GM23248 (cell line): ENCODE results near the gene PKP3. TPM values are rescaled to one million over a fixed set of nuclear protein-coding genes. Genes with fewer than 3 reads are reported as not detected.

Experiments used
- DNase-seq: peaks from one replicate; pipeline ENCODE4 v3.0.0-alpha.2; 2015
- H2AFZ ChIP-seq: fragments of 200-600 bp; sonication (generic); 2 replicates; pipeline ENCODE4 v1.6.1; 2016; ENCODE audit warnings: antibody characterized with exemption
- H3F3A ChIP-seq: fragments of 200-600 bp; sonication (generic); 2 replicates; pipeline ENCODE4 v1.6.1; 2016; ENCODE audit warnings: mild to moderate bottlenecking, antibody characterized with exemption, mixed run types; ENCODE audit not compliant: insufficient read depth
- H3K27ac ChIP-seq: fragments of 200-600 bp; sonication (generic); 2 replicates; pipeline ENCODE4 v1.5.1; 2016; ENCODE audit warnings: mild to moderate bottlenecking
- H3K27me3 ChIP-seq: fragments of 200-600 bp; sonication (generic); replicated peaks from 2 replicates; pipeline ENCODE4 v1.6.1; 2016; ENCODE audit warnings: mild to moderate bottlenecking; ENCODE audit not compliant: insufficient read depth
- H3K36me3 ChIP-seq: fragments of 200-600 bp; sonication (generic); 2 replicates; pipeline ENCODE4 v1.6.1; 2016; ENCODE audit warnings: low read depth, mild to moderate bottlenecking
- H3K4me1 ChIP-seq: fragments of 200-600 bp; sonication (generic); 2 replicates; pipeline ENCODE4 v1.6.1; 2016; ENCODE audit warnings: mild to moderate bottlenecking; ENCODE audit not compliant: insufficient read depth
- H3K4me2 ChIP-seq: fragments of 200-600 bp; sonication (generic); one replicate; pipeline ENCODE4 v1.6.1; 2016; ENCODE audit warnings: mild to moderate bottlenecking; ENCODE audit not compliant: unreplicated experiment
- H3K4me3 ChIP-seq: fragments of 200-600 bp; sonication (generic); 2 replicates; pipeline ENCODE4 v1.5.1; 2016; ENCODE audit warnings: mild to moderate bottlenecking
- H3K79me2 ChIP-seq: fragments of 200-600 bp; sonication (generic); 2 replicates; pipeline ENCODE4 v1.6.1; 2016; ENCODE audit warnings: mild to moderate bottlenecking; ENCODE audit not compliant: insufficient read depth
- H3K9ac ChIP-seq: fragments of 200-600 bp; sonication (generic); 2 replicates; pipeline ENCODE4 v1.6.1; 2016; ENCODE audit warnings: mild to moderate bottlenecking
- H3K9me2 ChIP-seq: fragments of 200-600 bp; sonication (generic); 2 replicates; pipeline ENCODE4 v1.6.1; 2016; ENCODE audit warnings: mixed run types, mild to moderate bottlenecking, moderate library complexity; ENCODE audit not compliant: insufficient read depth
- H3K9me3 ChIP-seq: fragments of 200-600 bp; sonication (generic); one replicate; pipeline ENCODE4 v1.6.1; 2017; ENCODE audit warnings: low read depth
- H4K20me1 ChIP-seq: fragments of 200-600 bp; sonication (generic); 2 replicates; pipeline ENCODE4 v1.6.0; 2016; ENCODE audit not compliant: insufficient read depth
- EZH2 ChIP-seq: fragments of 200-600 bp; sonication (generic); IDR thresholded peaks from 2 replicates; pipeline ENCODE4 v1.6.1; 2018; ENCODE audit warnings: antibody characterized with exemption, mild to moderate bottlenecking; ENCODE audit not compliant: insufficient read depth, poor library complexity, severe bottlenecking
- EZH2phosphoT487 ChIP-seq: fragments of 200-600 bp; sonication (generic); IDR thresholded peaks from 2 replicates; pipeline ENCODE4 v1.6.1; 2018; ENCODE audit warnings: antibody characterized with exemption, moderate library complexity, mild to moderate bottlenecking, low read depth; ENCODE audit not compliant: insufficient read depth
- WGBS, 2 experiments: methylation state at CpG; one replicate each; pipeline ENCODE4 v1.1.6; 2015 to 2017; ENCODE audit warnings: low lambda C conversion rate in 2 of 2, low coverage in 1 of 2; ENCODE audit errors: missing lambda C conversion rate in 2 of 2; 5-methylcytosine and 5-hydroxymethylcytosine counted together
- in situ Hi-C: fragments of 300-500 bp; cut with MboI; formaldehyde crosslinking; loops from 2 replicates; pipeline ENCODE4 v1.15.0; 2020
- polyA plus RNA-seq: library from polyadenylated mRNA; unstranded; fragments of >200 nt; fragmentation: Nextera tagmentation; extraction: Ambion mirVana; gene quantifications from 2 replicates; pipeline ENCODE4 v1.2.1, GENCODE V29; 2016
- total RNA-seq: library from RNA; depleted of rRNA; stranded (reverse); fragments of >200 nt; shearing (Covaris generic); gene quantifications from 2 replicates; pipeline ENCODE4 v1.2.3, GENCODE V29; 2014

Gene PKP3
- total and polyA plus RNA-seq, 2 experiments from 2014 or later, result 1.2 to 2.2 TPM

DNA sequence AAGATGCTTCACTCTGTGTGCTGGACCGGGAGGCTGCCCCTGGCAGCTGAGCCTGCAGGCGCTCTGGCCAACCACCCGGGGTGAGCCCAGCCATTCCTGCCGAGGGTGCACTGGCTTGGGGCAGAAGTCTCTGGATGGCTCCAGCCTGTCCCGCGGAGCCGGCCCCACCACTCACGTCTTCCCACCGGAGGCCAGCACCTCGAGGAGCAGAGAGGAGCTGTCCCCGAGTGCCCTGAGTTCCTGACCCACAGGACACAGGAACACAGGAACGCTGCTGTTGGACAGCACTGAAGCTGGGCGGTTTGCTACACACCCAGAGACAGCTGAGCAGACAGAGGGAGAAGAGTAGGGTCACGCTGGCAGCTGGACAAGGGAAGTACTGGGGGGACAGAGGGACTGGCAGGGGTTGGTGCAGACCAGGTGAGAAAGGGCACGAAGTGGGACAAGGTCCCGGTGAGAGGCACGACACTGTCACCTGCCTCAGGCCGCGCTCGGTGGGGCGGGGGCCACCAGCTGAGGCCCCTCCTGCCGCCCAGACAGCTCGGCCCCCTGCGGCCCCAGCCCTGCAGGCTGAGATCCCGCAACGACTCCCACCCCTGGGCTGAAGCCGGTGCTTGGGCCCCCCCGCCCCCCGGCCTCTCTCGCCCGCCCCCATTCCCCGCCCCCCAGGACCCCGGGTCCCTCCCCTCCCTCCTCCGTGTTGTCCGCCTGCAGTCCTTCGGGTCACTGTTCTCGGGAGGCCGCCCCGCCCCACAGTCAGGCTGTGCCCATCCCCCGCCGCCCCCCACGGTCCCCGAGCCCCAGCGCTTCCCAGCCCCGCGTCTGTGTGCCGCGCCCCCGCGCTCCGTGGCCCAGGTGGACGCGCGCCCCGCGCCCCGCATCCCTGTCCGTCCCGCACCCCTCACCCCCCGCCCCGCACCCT lies 25.3 kb upstream of the PKP3 start:
- H3K36me3 ChIP-seq, result no peaks in the 10 kb centered on the region
- H4K20me1 ChIP-seq, result no peaks in the 10 kb centered on the region
- no peaks in the 10 kb centered on the region for H3K79me2 ChIP-seq
- no peak overlapping the region for H3K9ac ChIP-seq
- no peak overlapping the region for H3K27ac ChIP-seq
- peak; percentile 60 for DNase-seq
- no peaks in the 10 kb centered on the region for H3K9me3 ChIP-seq
- peak overlapping the region; percentile 38; the same call in 1 of the 2 replicates for H2AFZ ChIP-seq
- in situ Hi-C loops, result no loop called here
- WGBS, 2 experiments, result 2 to 5% methylated on average over 17 to 48 of the region's 61 CpGs
- H3K4me1 ChIP-seq, result peaks cover 4% of the 10 kb centered on the region; the same call in 1 of the 2 replicates
- TF ChIP-seq EZH2, result peak; percentile 24
- TF ChIP-seq EZH2phosphoT487, result no peak
- peak overlapping the region; percentile 30; the same call in 1 of the 2 replicates for H3K4me3 ChIP-seq
- H3K4me2 ChIP-seq, result peak overlapping the region; percentile 29
- no peaks in the 10 kb centered on the region for H3K9me2 ChIP-seq
- H3F3A ChIP-seq, result no peaks in the 10 kb centered on the region
- H3K27me3 ChIP-seq, result peaks cover 13% of the 10 kb centered on the region

DNA sequence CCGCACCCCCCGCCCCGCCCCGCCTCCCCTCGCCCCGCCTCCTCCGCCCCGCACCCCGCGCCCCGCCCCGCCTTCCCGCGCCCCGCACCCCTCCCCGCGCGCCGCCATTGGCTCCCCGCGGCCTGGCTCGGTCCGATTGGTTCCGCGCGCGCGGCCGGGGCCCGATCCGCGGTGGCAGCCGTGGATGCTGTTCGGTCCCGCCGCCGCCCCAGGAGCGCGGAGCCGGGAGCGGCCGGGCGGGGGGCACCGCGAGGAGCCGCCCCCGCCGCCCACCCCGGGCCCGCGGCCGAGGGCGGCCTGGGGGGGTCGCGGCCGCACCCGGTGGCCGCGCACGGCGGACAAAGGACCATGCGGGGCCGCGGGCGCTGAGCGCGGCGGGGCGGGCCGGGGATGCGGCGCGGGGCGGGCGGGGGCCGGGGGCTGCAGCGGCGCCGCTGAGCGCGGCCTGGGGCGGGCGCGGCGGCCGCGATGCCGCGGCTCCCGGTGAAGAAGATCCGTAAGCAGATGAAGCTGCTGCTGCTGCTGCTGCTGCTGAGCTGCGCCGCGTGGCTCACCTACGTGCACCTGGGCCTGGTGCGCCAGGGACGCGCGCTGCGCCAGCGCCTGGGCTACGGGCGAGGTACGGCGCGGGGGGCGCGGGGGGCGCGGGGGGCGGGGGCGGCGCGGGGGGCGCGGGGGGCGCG lies 24.5 kb upstream of the PKP3 start, which contains the start of gene B4GALNT4:
Gene B4GALNT4, plus strand, starts transcription at position 164 of the 683 bp plus-strand sequence. Its CDS starts 305 bp downstream, at position 469.
- Histone ChIP-seq H3K36me3 (no peaks in the 10 kb centered on the region), H3K27ac (no peak within 1 kb of the TSS), H3K9me2 (no peaks in the 10 kb centered on the region), H3K9me3 (no peaks in the 10 kb centered on the region), H3K9ac (peak within 1 kb of the TSS; percentile 55), H3K4me3 (peak within 1 kb of the TSS; percentile 64), H4K20me1 (no peaks in the 10 kb centered on the region), H3K4me1 (no peaks in the 10 kb centered on the region), H3K27me3 (peaks cover 13% of the 10 kb centered on the region), H2AFZ (peak within 1 kb of the TSS; percentile 38; the same call in 1 of the 2 replicates), H3K79me2 (no peaks in the 10 kb centered on the region), H3K4me2 (peak within 1 kb of the TSS; percentile 61), H3F3A (no peaks in the 10 kb centered on the region)
- peak; percentile 76 for DNase-seq
- TF ChIP-seq EZH2phosphoT487, result no peak
- TF ChIP-seq EZH2, result no peak
- WGBS, 2 experiments, result 5 to 6% methylated on average over 30 to 77 of the region's 118 CpGs
- in situ Hi-C loops, result no loop called here

GRCh38 chr11:370070-370941 lies 23.7 kb upstream of the PKP3 start:
- no peak for DNase-seq
- H3K4me2 ChIP-seq, result peak overlapping the region; percentile 61
- H3K27ac ChIP-seq, result no peak overlapping the region
- peaks cover 13% of the 10 kb centered on the region for H3K27me3 ChIP-seq
- H3K79me2 ChIP-seq, result no peaks in the 10 kb centered on the region
- H4K20me1 ChIP-seq, result no peaks in the 10 kb centered on the region
- H3K36me3 ChIP-seq, result no peaks in the 10 kb centered on the region
- 20 to 36% methylated on average over 26 to 38 of the region's 42 CpGs for WGBS, 2 experiments
- H3K9me2 ChIP-seq, result no peaks in the 10 kb centered on the region
- no peaks in the 10 kb centered on the region for H3F3A ChIP-seq
- H3K9me3 ChIP-seq, result no peaks in the 10 kb centered on the region
- TF ChIP-seq EZH2 (no peak), EZH2phosphoT487 (no peak)
- H3K4me1 ChIP-seq, result no peaks in the 10 kb centered on the region
- H2AFZ ChIP-seq, result no peak overlapping the region
- peak overlapping the region; percentile 64 for H3K4me3 ChIP-seq
- in situ Hi-C loops, result no loop called here
- H3K9ac ChIP-seq, result peak overlapping the region; percentile 55

DNA sequence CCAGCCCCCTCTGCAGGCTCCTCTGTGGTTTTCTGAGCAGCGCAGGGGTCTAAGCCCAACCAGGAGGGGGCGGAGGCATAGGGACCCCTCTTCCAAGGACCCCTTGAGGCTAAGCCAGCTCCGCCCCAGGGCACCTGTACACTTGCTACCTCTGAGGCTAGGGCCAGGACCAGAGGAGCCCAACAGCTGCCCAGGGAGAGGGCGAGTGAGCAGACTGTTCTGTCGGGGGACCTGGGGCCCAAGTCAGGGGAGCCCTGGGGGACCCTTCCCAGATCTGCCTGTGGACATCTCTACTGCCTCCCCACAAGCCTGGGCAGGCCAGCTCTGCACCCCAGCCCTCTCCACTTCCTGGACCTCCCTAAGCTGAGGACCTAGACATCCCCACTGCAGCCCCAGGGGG lies 23.0 kb upstream of the PKP3 start:
- no peak overlapping the region for H3K4me3 ChIP-seq
- no peaks in the 10 kb centered on the region for H3K4me1 ChIP-seq
- no peaks in the 10 kb centered on the region for H4K20me1 ChIP-seq
- in situ Hi-C loops, result no loop called here
- H3K36me3 ChIP-seq, result no peaks in the 10 kb centered on the region
- TF ChIP-seq EZH2, result no peak
- TF ChIP-seq EZH2phosphoT487, result no peak
- no peak overlapping the region for H3K4me2 ChIP-seq
- H3K9me3 ChIP-seq, result no peaks in the 10 kb centered on the region
- DNase-seq, result no peak
- no peaks in the 10 kb centered on the region for H3K9me2 ChIP-seq
- no peak overlapping the region for H2AFZ ChIP-seq
- H3F3A ChIP-seq, result no peaks in the 10 kb centered on the region
- H3K79me2 ChIP-seq, result no peaks in the 10 kb centered on the region
- 74 to 89% methylated on average over 5 of the region's 5 CpGs for WGBS, 2 experiments
- H3K9ac ChIP-seq, result no peak overlapping the region
- H3K27me3 ChIP-seq, result peaks cover 13% of the 10 kb centered on the region
- H3K27ac ChIP-seq, result no peak overlapping the region
